KMS-11 (cell line): ENCODE results near the gene NKG7.

Experiments
- H2AFZ ChIP-seq: fragments of 200-600 bp; sonication (generic); 2 replicates; pipeline ENCODE4 v1.6.1; 2016; ENCODE audit warnings: antibody characterized with exemption, mixed run types, low read depth
- H3K27ac ChIP-seq: fragments of 200-600 bp; sonication (generic); 2 replicates; pipeline ENCODE4 v1.6.1; 2016; ENCODE audit warnings: mild to moderate bottlenecking, mixed run types
- H3K27me3 ChIP-seq: fragments of 200-600 bp; sonication (generic); 2 replicates; pipeline ENCODE4 v1.6.1; 2017; ENCODE audit warnings: mild to moderate bottlenecking, low read depth, mixed run types, moderate library complexity; ENCODE audit not compliant: insufficient read depth
- H3K36me3 ChIP-seq: fragments of 200-600 bp; sonication (generic); 2 replicates; pipeline ENCODE4 v1.6.1; 2017; ENCODE audit warnings: mild to moderate bottlenecking, mixed run types; ENCODE audit not compliant: insufficient read depth
- H3K4me1 ChIP-seq: fragments of 200-600 bp; sonication (generic); 2 replicates; pipeline ENCODE4 v1.6.1; 2016; ENCODE audit warnings: mild to moderate bottlenecking, low read depth, mixed run types; ENCODE audit not compliant: poor library complexity, severe bottlenecking
- H3K4me2 ChIP-seq: fragments of 200-600 bp; sonication (generic); 2 replicates; pipeline ENCODE4 v1.7.0; 2016; ENCODE audit warnings: mild to moderate bottlenecking, mixed run types
- H3K4me3 ChIP-seq: fragments of 200-600 bp; sonication (generic); IDR thresholded peaks from 2 replicates; pipeline ENCODE4 v1.6.1; 2017; ENCODE audit warnings: low read depth, low read length, mixed read lengths; ENCODE audit not compliant: insufficient read depth
- H3K79me2 ChIP-seq: fragments of 200-600 bp; sonication (generic); 2 replicates; pipeline ENCODE4 v1.6.1; 2016; ENCODE audit warnings: low read depth, mixed run types; ENCODE audit not compliant: insufficient read depth
- H3K9ac ChIP-seq: fragments of 200-600 bp; sonication (generic); 2 replicates; pipeline ENCODE4 v1.6.1; 2016; ENCODE audit warnings: mild to moderate bottlenecking, mixed run types
- H4K20me1 ChIP-seq: fragments of 200-600 bp; sonication (generic); 2 replicates; pipeline ENCODE4 v1.6.1; 2016; ENCODE audit warnings: mild to moderate bottlenecking, mixed run types; ENCODE audit not compliant: insufficient read depth
- TF ChIP-seq, protein P1 (sequence below): fragments of 200-600 bp; sonication (generic); conservative IDR thresholded peaks from 2 replicates; pipeline ENCODE4 v1.6.1; 2017; ENCODE audit warnings: low read depth, mild to moderate bottlenecking, antibody characterized with exemption, low read length, moderate library complexity, mixed read lengths

Gene NKG7

DNA sequence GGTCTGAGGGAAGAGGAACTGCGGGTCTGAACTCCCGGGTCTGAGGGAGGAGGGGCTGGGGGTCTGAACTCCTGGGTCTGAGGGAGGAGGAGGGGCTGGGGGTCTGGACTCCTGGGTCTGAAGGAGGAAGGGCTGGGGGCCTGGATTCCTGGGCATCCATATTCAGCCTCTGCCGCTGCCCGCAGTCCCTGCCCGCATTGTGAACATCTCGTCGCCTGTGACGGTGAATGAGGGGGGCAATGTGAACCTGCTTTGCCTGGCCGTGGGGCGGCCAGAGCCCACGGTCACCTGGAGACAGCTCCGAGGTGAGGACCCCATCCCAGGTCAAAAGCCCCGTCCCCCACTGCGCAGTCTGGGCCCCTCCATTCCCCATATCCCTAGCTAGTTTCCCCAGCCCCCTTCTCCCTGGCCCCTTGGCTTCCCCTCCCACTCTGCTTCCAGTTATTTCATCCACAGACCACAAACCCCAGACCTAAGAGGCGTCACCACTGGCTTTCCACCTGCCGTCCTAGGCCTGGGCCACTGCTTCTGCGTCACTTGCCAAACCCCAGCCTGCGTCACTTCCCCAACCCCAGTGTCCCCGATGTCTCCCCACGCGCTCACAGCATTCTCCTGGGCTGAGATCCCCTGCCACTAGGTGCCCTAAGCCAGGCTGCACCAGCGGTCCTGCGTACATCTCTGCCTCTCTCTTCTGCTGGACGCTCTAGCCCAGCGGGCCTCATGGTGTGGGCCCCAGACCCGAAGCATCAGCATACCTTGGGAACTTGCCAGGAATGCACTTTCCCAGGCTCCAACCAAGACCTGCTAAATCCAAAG is 47.1 kb downstream of the NKG7 start:
- TF ChIP-seq, protein P1, sequence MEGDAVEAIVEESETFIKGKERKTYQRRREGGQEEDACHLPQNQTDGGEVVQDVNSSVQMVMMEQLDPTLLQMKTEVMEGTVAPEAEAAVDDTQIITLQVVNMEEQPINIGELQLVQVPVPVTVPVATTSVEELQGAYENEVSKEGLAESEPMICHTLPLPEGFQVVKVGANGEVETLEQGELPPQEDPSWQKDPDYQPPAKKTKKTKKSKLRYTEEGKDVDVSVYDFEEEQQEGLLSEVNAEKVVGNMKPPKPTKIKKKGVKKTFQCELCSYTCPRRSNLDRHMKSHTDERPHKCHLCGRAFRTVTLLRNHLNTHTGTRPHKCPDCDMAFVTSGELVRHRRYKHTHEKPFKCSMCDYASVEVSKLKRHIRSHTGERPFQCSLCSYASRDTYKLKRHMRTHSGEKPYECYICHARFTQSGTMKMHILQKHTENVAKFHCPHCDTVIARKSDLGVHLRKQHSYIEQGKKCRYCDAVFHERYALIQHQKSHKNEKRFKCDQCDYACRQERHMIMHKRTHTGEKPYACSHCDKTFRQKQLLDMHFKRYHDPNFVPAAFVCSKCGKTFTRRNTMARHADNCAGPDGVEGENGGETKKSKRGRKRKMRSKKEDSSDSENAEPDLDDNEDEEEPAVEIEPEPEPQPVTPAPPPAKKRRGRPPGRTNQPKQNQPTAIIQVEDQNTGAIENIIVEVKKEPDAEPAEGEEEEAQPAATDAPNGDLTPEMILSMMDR: no peak
- Histone ChIP-seq H3K4me3 (no peak overlapping the region), H3K9ac (no peak overlapping the region), H3K4me2 (no peak overlapping the region), H3K4me1 (no peaks in the 10 kb centered on the region), H4K20me1 (no peaks in the 10 kb centered on the region), H3K27ac (no peak overlapping the region), H3K36me3 (no peaks in the 10 kb centered on the region), H3K79me2 (no peaks in the 10 kb centered on the region), H3K27me3 (no peaks in the 10 kb centered on the region), H2AFZ (no peak overlapping the region)

DNA sequence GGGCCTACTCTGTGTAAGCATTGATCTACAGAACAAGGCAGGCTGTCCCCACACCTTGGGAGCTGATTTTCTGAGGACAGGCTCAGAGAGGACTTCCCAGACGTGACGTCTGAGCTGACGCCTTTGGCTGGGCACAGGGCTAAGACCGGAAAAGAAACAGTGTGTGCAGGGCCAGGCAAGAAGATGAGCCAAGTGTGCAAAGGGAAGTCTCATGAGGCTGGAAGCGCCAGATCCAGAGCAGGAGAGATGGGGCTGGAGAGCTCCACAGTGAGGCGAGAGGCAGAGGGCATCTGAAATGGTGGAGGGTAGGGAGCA is 48.3 kb downstream of the NKG7 start:
- H4K20me1 ChIP-seq: no peaks in the 10 kb centered on the region
- H3K4me3 ChIP-seq: no peak overlapping the region
- no peaks in the 10 kb centered on the region for H3K27me3 ChIP-seq
- no peak overlapping the region for H3K27ac ChIP-seq
- no peak overlapping the region for H3K9ac ChIP-seq
- no peak overlapping the region for H2AFZ ChIP-seq
- H3K4me1 ChIP-seq: no peaks in the 10 kb centered on the region
- no peak overlapping the region for H3K4me2 ChIP-seq
- TF ChIP-seq, protein P1: no peak
- H3K79me2 ChIP-seq: no peaks in the 10 kb centered on the region
- no peaks in the 10 kb centered on the region for H3K36me3 ChIP-seq

DNA sequence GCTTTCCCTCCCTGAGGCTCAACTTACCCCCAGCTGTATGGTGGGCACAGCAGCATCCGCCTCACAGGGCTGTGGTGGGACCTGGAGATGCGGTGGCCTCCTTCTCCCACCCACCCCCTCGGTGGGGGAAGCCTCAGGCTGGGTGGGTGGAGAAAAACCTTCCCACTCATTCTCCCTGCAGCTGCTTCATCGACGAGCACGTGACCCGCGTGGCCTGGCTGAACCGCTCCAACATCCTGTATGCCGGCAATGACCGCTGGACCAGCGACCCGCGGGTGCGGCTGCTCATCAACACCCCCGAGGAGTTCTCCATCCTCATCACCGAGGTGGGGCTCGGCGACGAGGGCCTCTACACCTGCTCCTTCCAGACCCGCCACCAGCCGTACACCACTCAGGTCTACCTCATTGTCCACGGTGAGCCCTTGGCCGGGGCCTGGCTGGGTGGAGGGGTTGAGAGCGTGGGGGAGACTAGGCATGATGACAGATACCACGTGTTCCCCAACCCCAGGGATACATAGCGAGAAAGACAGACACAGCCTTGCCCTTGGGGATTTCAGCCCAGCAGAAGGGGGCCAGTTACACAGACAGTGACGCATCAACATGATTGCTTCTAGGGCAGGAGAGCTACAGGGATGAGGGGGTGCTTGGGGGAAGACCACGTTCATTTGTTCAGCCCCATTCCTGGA is 48.8 kb downstream of the NKG7 start:
- no peak overlapping the region for H3K4me2 ChIP-seq
- no peak overlapping the region for H3K9ac ChIP-seq
- no peaks in the 10 kb centered on the region for H3K4me1 ChIP-seq
- no peaks in the 10 kb centered on the region for H3K36me3 ChIP-seq
- no peaks in the 10 kb centered on the region for H4K20me1 ChIP-seq
- H3K27me3 ChIP-seq: no peaks in the 10 kb centered on the region
- H3K4me3 ChIP-seq: no peak overlapping the region
- TF ChIP-seq, protein P1: no peak
- H3K27ac ChIP-seq: no peak overlapping the region
- no peaks in the 10 kb centered on the region for H3K79me2 ChIP-seq
- no peak overlapping the region for H2AFZ ChIP-seq

DNA sequence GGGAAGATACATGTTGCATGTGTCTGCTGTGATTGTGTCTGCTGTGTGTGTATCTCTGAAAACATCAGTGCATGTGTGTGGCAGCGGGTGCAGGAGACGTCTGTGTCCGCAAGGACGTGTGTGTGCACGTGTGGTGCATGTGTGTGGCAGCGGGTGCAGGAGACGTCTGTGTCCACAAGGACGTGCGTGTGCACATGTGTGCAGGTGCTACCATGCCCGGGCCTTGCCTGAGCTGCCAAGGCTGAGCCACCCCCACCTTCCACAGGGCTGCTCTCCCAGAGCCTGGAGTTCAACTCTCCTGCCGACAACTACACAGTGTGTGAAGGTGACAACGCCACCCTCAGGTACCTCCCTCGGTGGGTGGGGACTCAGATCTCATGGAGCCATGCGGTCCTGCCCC is 50.7 kb downstream of the NKG7 start:
- no peak overlapping the region for H3K4me3 ChIP-seq
- H3K4me1 ChIP-seq: no peaks in the 10 kb centered on the region
- H3K4me2 ChIP-seq: no peak overlapping the region
- TF ChIP-seq, protein P1: no peak
- no peaks in the 10 kb centered on the region for H4K20me1 ChIP-seq
- H2AFZ ChIP-seq: no peak overlapping the region
- no peak overlapping the region for H3K27ac ChIP-seq
- H3K79me2 ChIP-seq: no peaks in the 10 kb centered on the region
- no peaks in the 10 kb centered on the region for H3K36me3 ChIP-seq
- no peak overlapping the region for H3K9ac ChIP-seq
- no peaks in the 10 kb centered on the region for H3K27me3 ChIP-seq
